SW 1271 (cell line): Measurements from ENCODE around the gene FHIT.

Experiments
- DNase-seq, 2 experiments: peaks; one replicate each; lab custom pipeline; 2025; lab: John Stamatoyannopoulos, UW

FHIT gene

GRCh38 chr3:60047426-60048200 is 1203.6 kb downstream of the FHIT start:
- no peak for DNase-seq

- no peak for DNase-seq
Measured at GRCh38 chr3:60046210-60046609, 1205.0 kb downstream of the FHIT start.

GRCh38 chr3:60045686-60046085 is 1205.6 kb downstream of the FHIT start:
- DNase-seq: no peak

- DNase-seq: no peak
Measured at GRCh38 chr3:60036803-60037202, 1214.4 kb downstream of the FHIT start.

- no peak for DNase-seq
Measured at GRCh38 chr3:60033901-60034453, 1217.3 kb downstream of the FHIT start.

GRCh38 chr3:60030982-60031381 is 1220.3 kb downstream of the FHIT start:
- DNase-seq: no peak

GRCh38 chr3:60028233-60028632 is 1223.0 kb downstream of the FHIT start:
- no peak for DNase-seq

- no peak for DNase-seq
Measured at GRCh38 chr3:60027335-60027734, 1223.9 kb downstream of the FHIT start.

GRCh38 chr3:60025096-60026050 is 1225.9 kb downstream of the FHIT start:
- DNase-seq: no peak

- DNase-seq: no peak
Measured at GRCh38 chr3:60024400-60024799, 1226.9 kb downstream of the FHIT start.

GRCh38 chr3:60023189-60023588 is 1228.1 kb downstream of the FHIT start:
- DNase-seq: no peak

- no peak for DNase-seq
Measured at GRCh38 chr3:60017631-60018030, 1233.6 kb downstream of the FHIT start.

- DNase-seq: no peak
Measured at GRCh38 chr3:60015032-60015705, 1236.1 kb downstream of the FHIT start.

- DNase-seq: no peak
Measured at GRCh38 chr3:60013241-60013640, 1238.0 kb downstream of the FHIT start.

- no peak for DNase-seq
Measured at GRCh38 chr3:60011218-60011617, 1240.0 kb downstream of the FHIT start.

- DNase-seq: no peak
Measured at GRCh38 chr3:60010781-60011180, 1240.5 kb downstream of the FHIT start.

- DNase-seq: no peak
Measured at GRCh38 chr3:60009931-60010478, 1241.2 kb downstream of the FHIT start.

GRCh38 chr3:60001369-60001768 is 1249.9 kb downstream of the FHIT start:
- no peak for DNase-seq

- no peak for DNase-seq
Measured at GRCh38 chr3:60000311-60001105, 1250.7 kb downstream of the FHIT start.

- DNase-seq: no peak
Measured at GRCh38 chr3:59998058-59998457, 1253.2 kb downstream of the FHIT start.

GRCh38 chr3:59997583-59997982 is 1253.7 kb downstream of the FHIT start:
- DNase-seq: no peak
